ENCODE results near the gene CABP5.

Gene CABP5

GRCh38 chr19:48000846-48001245 lies 43.0 kb downstream of the CABP5 start:
- H3K9me3 Mint-ChIP-seq = no peaks in the 10 kb centered on the region
- H3K27ac Mint-ChIP-seq = no peak overlapping the region
- no peak overlapping the region for H3K4me3 Mint-ChIP-seq
- no peaks in the 10 kb centered on the region for H3K36me3 Mint-ChIP-seq (ENCODE audit: low read depth)
- no peaks in the 10 kb centered on the region for H3K4me1 Mint-ChIP-seq (ENCODE audit: low read depth)
- H3K27me3 Mint-ChIP-seq (ENCODE audit: low read depth) = peaks cover 4% of the 10 kb centered on the region

GRCh38 chr19:47998800-47999199 lies 45.1 kb downstream of the CABP5 start:
- no peaks in the 10 kb centered on the region for H3K4me1 Mint-ChIP-seq (ENCODE audit: low read depth)
- no peak overlapping the region for H3K27ac Mint-ChIP-seq
- peaks cover 7% of the 10 kb centered on the region for H3K27me3 Mint-ChIP-seq (ENCODE audit: low read depth)
- no peak overlapping the region for H3K4me3 Mint-ChIP-seq
- no peaks in the 10 kb centered on the region for H3K9me3 Mint-ChIP-seq
- H3K36me3 Mint-ChIP-seq (ENCODE audit: low read depth) = no peaks in the 10 kb centered on the region

GRCh38 chr19:47996230-47996727 lies 47.6 kb downstream of the CABP5 start:
- no peaks in the 10 kb centered on the region for H3K9me3 Mint-ChIP-seq
- no peak overlapping the region for H3K4me3 Mint-ChIP-seq
- no peak overlapping the region for H3K27ac Mint-ChIP-seq
- H3K27me3 Mint-ChIP-seq (ENCODE audit: low read depth) = peaks cover 7% of the 10 kb centered on the region
- H3K4me1 Mint-ChIP-seq (ENCODE audit: low read depth) = no peaks in the 10 kb centered on the region
- no peaks in the 10 kb centered on the region for H3K36me3 Mint-ChIP-seq (ENCODE audit: low read depth)

- Mint-ChIP-seq H3K9me3 (no peaks in the 10 kb centered on the region), H3K27ac (no peak within 1 kb of the TSS), H3K27me3 (ENCODE audit: low read depth) (peaks cover 14% of the 10 kb centered on the region), H3K4me3 (no peak within 1 kb of the TSS), H3K4me1 (ENCODE audit: low read depth) (no peaks in the 10 kb centered on the region), H3K36me3 (ENCODE audit: low read depth) (no peaks in the 10 kb centered on the region)
These were observed 49.6 kb downstream of the CABP5 start, which contains the start of gene ELSPBP1 for GRCh38 chr19:47994209-47994802. ELSPBP1 (plus strand) TSS chr19:47994632; CDS start chr19:48008668, 14,036 bp downstream.

GRCh38 chr19:47992070-47992469 lies 51.8 kb downstream of the CABP5 start, which contains the start of gene BSPH1:
BSPH1 (minus strand) TSS chr19:47992170; CDS start chr19:47992081, 89 bp downstream.
- Mint-ChIP-seq H3K27me3 (ENCODE audit: low read depth) (peaks cover 14% of the 10 kb centered on the region), H3K27ac (no peak within 1 kb of the TSS), H3K4me3 (no peak within 1 kb of the TSS), H3K4me1 (ENCODE audit: low read depth) (no peaks in the 10 kb centered on the region), H3K36me3 (ENCODE audit: low read depth) (no peaks in the 10 kb centered on the region), H3K9me3 (no peaks in the 10 kb centered on the region)

DNA sequence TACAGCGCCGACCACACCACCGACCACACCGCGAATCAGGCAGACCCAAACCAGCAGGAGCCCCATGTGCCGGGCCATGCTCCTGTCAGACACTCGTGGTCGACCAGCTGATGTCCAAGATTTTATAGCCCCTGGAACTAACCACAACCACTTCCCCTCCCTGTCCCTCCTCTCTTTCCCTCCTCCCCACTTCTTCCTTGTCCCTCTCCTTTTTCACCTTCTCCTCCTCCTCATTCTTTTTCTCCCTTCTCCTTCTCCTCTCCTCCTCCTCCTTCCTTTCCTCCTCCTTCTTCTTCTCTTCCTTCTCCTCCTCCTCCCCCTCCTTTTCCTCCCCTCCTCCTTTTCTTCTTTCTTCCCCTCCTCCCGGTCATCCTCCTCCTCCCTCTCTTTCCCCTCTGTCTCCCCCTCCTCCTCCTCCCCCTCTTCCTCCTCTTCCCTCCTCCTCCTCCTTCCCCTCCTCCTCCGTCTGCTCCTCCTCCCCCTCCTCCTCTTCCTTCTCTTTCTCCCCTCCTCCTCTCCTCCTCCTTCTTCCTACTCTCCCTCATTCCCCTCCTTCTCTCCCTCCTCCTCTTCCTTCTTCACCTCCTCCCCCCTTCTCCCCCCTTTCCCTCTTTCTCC lies 52.6 kb downstream of the CABP5 start:
- H3K27ac Mint-ChIP-seq = no peak overlapping the region
- no peaks in the 10 kb centered on the region for H3K9me3 Mint-ChIP-seq
- H3K4me3 Mint-ChIP-seq = no peak overlapping the region
- H3K36me3 Mint-ChIP-seq (ENCODE audit: low read depth) = no peaks in the 10 kb centered on the region
- H3K27me3 Mint-ChIP-seq (ENCODE audit: low read depth) = peaks cover 14% of the 10 kb centered on the region
- H3K4me1 Mint-ChIP-seq (ENCODE audit: low read depth) = no peaks in the 10 kb centered on the region
